ENCODE results near the gene DENND4A. TPM values are rescaled to one million over a fixed set of nuclear protein-coding genes. Genes with fewer than 3 reads are reported as not detected.

DENND4A gene
- total and polyA plus RNA-seq, 2 of the 4 experiments (the other 2 are of a cell fraction), result 4.1 to 17.7 TPM

- peak overlapping the region; percentile 50; the same call in 1 of the 2 replicates for H2BK20ac ChIP-seq (ENCODE audit: low read depth, low read length)
- peaks cover 10% of the 10 kb centered on the region for H3K4me1 ChIP-seq (ENCODE audit: control insufficient read depth, insufficient read depth, low read length)
- H2AK5ac ChIP-seq (ENCODE audit: low read depth, low read length), result no peak overlapping the region; the same call in 1 of the 2 replicates
- ChIA-PET CTCF (interaction anchor here (1.1 kb wide), 1 partner anchor 58 kb away, joined by 7 read pairs; no protein-coding TSS in a partner anchor), POLR2A (ENCODE audit: unreplicated experiment) (interaction anchor here (0.5 kb wide), 1 partner anchor 1343 kb away, joined by 5 read pairs; no protein-coding TSS in a partner anchor)
- peaks cover 14 to 42% of the 10 kb centered on the region in 2 experiments; a peak in 3 of 4 replicates for H3K79me1 ChIP-seq (ENCODE audit: low read depth in 1 of 2, low read length in 2 of 2)
- H3K27ac ChIP-seq (ENCODE audit: insufficient read depth, low read length), result peak overlapping the region; percentile 60; the same call in 1 of the 2 replicates
- ATAC-seq (ENCODE audit: low read depth), result peak; percentile 91
- no peak overlapping the region for H2AFZ ChIP-seq (replicated peaks; ENCODE audit: low read length, poor library complexity)
- no CpG with 5 or more reads among the region's 3 CpGs for WGBS, 2 experiments (ENCODE audit: extremely low coverage in 2 of 2, insufficient read length in 1 of 2)
- peaks cover 2% of the 10 kb centered on the region for H3K9me1 ChIP-seq (ENCODE audit: insufficient read depth, low read length)
- peak overlapping the region; percentile 61 for H3K4me2 ChIP-seq (ENCODE audit: low read depth, low read length)
- peaks cover 6% of the 10 kb centered on the region; the same call in 1 of the 2 replicates for H4K20me1 ChIP-seq (ENCODE audit: insufficient read depth, low read length)
- no peak overlapping the region for H3K9ac ChIP-seq (ENCODE audit: low read depth, low read length)
- 0 out of 4 replicates have a peak overlapping the region, but pooled peaks of 1 of the 2 experiments have one; percentile 0 for H4K8ac ChIP-seq (ENCODE audit: low read depth in 2 of 2, low read length in 2 of 2)
- no peak overlapping the region for H3K14ac ChIP-seq (replicated peaks; ENCODE audit: low read depth, low read length)
- in situ Hi-C loops (cut with MboI; ENCODE audit: low sequenced_read_pairs) (no loop called here), dilution Hi-C loops (cut with HindIII; ENCODE audit: low sequenced_read_pairs, unreplicated experiment) (no loop called here), intact Hi-C loops (cut with micrococcal nuclease) (no loop called here)
- no peak overlapping the region for H3K56ac ChIP-seq (ENCODE audit: extremely low read depth, insufficient read depth, low read length)
- no peaks in the 10 kb centered on the region; the same call in 1 of the 2 replicates for H3K36me3 ChIP-seq (ENCODE audit: control insufficient read depth, insufficient read depth, low read length)
- H3K9me3 ChIP-seq (ENCODE audit: control insufficient read depth, insufficient read depth, low read length), result no peaks in the 10 kb centered on the region
- no peak overlapping the region for H2BK15ac ChIP-seq (ENCODE audit: low read depth, low read length)
- H2BK5ac ChIP-seq (ENCODE audit: low read depth, low read length, poor library complexity, severe bottlenecking), result peak overlapping the region; percentile 70
- peak overlapping the region; percentile 44; the same call in 1 of the 2 replicates for H2BK120ac ChIP-seq (ENCODE audit: low read depth, low read length)
- H3K23ac ChIP-seq (ENCODE audit: low read depth, low read length), result no peak overlapping the region
- H3K4me3 ChIP-seq (ENCODE audit: insufficient read depth, low read depth, low read length), result no peak overlapping the region
- H3K18ac ChIP-seq (ENCODE audit: low read depth, low read length), result peak overlapping the region; percentile 81
- peak overlapping the region; percentile 54 for H3K4ac ChIP-seq (ENCODE audit: low read depth, low read length)
- no peaks in the 10 kb centered on the region for H3K27me3 ChIP-seq (ENCODE audit: control insufficient read depth, insufficient read depth, low read length)
- H2AK9ac ChIP-seq (replicated peaks; ENCODE audit: low read depth, low read length, poor library complexity), result no peak overlapping the region
- DNase-seq, result peak; percentile 80
- BruUV-seq (replicated peaks), result no TSS peak
- peak overlapping the region; percentile 77 for H4K5ac ChIP-seq (ENCODE audit: low read depth, low read length)
- H4K91ac ChIP-seq (ENCODE audit: insufficient read depth, low read depth, low read length), result no peak overlapping the region
- TF ChIP-seq MAFK (IDR thresholded peaks at IDR 0.05; ENCODE audit: low read depth, low read length) (no peak), BHLHE40 (IDR thresholded peaks at IDR 0.05; ENCODE audit: low read depth, low read length) (peak; percentile 65), FOS (IDR thresholded peaks at IDR 0.05; ENCODE audit: low read depth, low read length) (peak; percentile 23; the same call in 1 of the 2 replicates), CHD1 (IDR thresholded peaks at IDR 0.05; ENCODE audit: low read depth, low read length) (no peak), NFE2L2 (IDR thresholded peaks at IDR 0.05; ENCODE audit: low read depth, low read length) (no peak), RFX5 (IDR thresholded peaks at IDR 0.05; ENCODE audit: low read depth, low read length) (no peak), MAZ (IDR thresholded peaks at IDR 0.05; ENCODE audit: borderline replicate concordance, low read depth, low read length) (no peak), SMC3 (IDR thresholded peaks at IDR 0.05; ENCODE audit: low read depth, low read length) (no peak), MXI1 (IDR thresholded peaks at IDR 0.05; ENCODE audit: borderline replicate concordance, low read depth, low read length) (peak; percentile 64; the same call in 1 of the 2 replicates), USF2 (IDR thresholded peaks at IDR 0.05; ENCODE audit: low read depth, low read length) (no peak), ELK1 (IDR thresholded peaks at IDR 0.05; ENCODE audit: borderline replicate concordance, low read depth, low read length) (no peak)
Measured at GRCh38 chr15:65766422-65767263, 25.4 kb downstream of the DENND4A start.
